Stimulated activated CD8-positive, alpha-beta memory T cell treated with anti-CD3 and anti-CD28 coated beads, Interleukin-12 subunit alpha, Interleukin-12 subunit beta, amount 100 ng/mL, for 4 hours (primary cell): ENCODE data around the gene ALMS1.
"Not testable (repeated sequence)": the region's sequence is repeated elsewhere in the genome, so short reads cannot be mapped to it uniquely, and the experiment has no call there.

Source experiments
- DNase-seq: peaks from one replicate; pipeline ENCODE4 v3.0.0-alpha.2; 2020; ENCODE audit warnings: low read depth

Gene ALMS1

DNA sequence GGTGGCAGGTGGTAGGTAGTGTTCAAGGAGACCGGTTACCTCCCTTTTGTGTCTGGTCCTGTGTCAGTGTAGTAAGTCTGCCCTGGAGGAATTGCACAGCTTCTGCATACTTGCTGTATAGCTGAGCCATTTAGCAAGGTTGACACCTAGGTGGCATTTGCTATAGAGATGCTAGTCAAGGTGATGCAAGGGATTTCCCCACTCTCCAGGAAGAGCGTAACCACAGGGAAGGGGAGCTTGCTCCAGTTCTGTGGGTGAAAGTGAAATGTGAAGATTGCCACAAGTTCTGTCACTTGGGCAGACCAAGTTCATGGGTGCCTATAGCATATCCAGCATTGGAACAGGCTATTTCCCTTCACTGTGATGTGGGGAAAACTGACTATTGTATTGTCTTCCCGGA is 228.5 kb downstream of the ALMS1 start:
- no peak for DNase-seq

DNA sequence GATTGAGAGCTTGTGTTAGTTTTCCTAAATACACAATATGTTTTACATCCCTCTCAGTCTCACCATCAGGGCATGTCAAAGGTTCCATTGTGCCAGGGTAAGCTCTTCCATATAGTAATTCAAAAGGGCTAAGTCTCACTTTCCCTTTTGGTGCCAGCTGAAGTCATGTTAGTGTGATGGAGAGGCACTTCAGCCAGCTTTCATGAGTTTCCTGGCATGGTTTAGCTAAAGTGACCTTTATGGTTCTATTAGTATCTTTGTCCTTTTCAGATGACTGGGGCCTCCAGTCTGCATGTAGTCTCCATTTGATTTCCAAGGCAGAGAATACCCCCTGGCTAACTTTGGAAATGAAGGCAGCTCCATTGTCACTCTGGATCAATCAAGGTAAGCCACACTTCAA is 229.4 kb downstream of the ALMS1 start:
- DNase-seq, result no peak

DNA sequence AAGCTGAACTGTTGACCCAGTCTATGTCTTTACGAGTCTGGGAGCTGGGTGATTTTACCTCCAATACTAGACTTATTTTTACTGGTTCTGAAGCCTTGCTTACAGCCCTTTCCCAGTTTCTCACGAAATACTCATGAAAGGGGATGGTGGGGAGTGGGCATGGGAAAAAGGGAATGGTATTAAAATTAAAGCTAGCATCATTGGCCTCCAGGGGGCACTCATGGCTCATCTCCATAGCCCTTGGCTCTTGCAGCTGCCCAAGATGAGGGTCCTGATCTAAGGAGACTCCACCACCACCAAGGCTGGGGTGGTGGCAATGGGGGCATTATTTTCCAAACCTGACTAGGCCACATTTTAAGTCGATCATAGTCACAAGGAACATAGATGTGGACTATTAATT is 234.3 kb downstream of the ALMS1 start:
- not testable (repeated sequence) for DNase-seq

DNA sequence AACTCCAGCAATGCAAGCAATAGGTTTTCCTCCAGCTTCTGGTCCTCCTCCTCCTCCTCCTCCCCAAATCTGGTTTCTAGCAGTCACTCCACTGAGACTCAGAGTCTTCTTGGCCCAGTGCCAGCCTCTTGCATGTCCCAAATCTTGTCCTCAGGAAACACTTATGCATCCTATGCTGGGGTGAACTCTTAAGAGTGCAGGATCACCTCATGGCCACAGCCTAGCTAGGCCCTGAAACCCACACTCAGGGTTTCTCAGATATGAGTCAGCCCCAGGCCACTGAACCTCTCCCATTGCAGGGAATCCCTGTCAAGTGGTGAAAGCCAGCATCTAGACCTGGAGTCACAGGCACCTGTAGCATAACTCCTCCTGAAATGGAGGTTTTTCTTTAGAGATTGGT is 238.4 kb downstream of the ALMS1 start:
- not testable (repeated sequence) for DNase-seq

DNA sequence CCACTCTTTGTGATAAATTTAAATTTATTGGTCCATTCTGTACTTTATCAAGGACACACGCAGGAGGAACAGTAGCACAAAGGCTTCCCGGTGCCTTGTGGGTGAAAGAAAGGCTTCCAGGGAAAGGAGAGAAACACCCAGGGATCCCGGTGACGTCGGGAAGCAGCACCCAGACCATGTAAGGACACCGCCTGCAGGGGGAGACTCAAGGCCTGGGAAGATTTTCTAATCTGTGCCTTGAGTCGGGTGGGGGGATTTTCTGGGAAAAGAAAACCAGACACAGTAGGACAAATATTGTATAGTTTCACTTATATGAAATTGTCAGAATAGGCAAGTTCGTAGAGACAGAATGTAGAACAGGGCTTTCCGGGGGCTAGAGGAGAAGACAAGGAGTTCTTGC is 239.0 kb downstream of the ALMS1 start:
- DNase-seq, result not testable (repeated sequence)

DNA sequence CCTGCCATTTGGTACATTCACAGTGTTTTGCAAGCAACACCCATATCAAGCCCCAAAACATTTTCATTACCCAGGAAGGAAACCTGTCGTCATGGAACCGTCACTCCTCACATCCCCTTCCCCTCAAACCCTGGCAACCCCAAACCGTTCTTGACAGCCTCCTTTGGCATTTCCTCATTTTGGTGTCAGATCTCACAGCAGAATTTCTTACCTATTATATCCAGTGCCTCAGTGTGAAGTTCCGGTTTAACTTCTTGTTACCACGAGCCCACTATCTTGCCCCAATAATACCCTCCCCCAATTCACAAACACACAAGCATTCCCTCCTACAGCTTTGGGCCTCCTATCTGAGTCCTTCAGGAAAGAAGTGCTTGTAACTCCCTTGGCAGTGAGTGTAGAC is 240.6 kb downstream of the ALMS1 start:
- not testable (repeated sequence) for DNase-seq

- not testable (repeated sequence) for DNase-seq
These were observed 242.9 kb downstream of the ALMS1 start for GRCh38 chr2:73628493-73628892.

DNA sequence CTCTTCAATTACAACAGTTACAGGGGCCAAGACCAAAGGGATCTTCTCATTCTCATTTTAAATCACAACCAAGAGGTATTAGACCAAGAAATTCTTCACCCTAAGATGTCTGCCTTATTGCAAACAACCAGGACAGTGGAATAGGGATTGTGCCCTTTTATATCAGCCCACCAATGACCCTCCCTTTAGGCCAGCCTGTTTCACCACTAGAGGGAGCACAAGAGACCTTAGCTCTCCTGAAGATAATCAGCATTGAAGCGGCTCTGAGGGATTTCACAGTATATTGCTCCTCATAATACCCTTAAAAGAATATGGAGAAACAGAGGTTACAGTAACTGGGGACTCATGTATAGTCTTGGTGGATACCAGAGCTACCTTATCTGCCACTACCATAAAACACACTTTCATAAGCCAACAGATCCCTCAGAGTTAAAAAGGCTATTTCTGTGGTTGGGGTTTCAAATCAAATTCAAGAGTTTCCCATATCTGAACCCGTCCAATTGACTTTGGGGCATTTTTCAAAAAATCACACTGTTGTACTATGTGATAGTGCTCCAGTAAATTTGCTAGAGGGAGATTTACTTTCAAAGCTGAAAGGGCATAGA is 245.1 kb downstream of the ALMS1 start:
- DNase-seq, result not testable (repeated sequence)

GRCh38 chr2:73636977-73637376 is 251.3 kb downstream of the ALMS1 start:
- DNase-seq, result not testable (repeated sequence)

- DNase-seq, result no peak
These were observed 252.8 kb downstream of the ALMS1 start for GRCh38 chr2:73638429-73638828.

- DNase-seq, result no peak
These were observed 254.9 kb downstream of the ALMS1 start for GRCh38 chr2:73640511-73640911.

DNA sequence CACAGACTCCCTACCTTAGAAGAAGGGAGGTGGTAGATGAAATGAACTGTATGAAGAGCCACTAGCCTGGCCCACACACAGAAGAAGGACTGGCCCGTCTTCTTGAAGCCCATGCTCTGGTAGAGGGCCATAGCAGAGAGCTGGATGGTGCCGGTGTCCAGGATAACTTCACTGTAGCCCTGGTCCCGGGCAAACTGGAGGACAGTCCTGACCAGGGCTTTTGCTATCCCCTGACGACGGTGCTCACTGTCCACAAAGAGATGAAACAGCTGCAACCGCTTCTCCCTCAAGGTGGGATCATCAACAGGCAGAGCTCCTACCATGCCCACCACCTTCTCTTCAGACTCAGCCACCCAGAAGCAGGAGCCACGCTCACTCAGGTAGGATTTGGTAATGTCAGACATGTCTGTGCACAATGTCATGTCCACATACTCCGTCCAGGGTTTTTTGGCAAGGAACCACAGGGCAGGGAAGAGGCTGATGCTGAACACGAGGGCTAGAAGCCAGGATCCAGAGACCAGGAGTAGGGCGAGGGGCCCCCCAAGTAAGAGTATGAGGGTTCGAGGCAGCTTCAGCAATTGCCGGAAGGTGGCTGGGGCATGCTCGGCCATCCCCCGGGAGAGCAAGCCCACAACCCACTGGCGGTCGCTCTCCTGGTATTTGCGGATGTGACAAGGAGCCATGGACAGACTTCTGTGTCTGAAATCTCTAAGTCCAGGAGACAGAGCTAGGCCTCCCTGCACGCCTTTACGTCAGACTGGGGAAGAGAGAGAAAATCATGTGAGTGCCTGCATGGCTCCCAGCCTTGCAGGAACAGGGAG is 255.5 kb downstream of the ALMS1 start:
- no peak for DNase-seq

GRCh38 chr2:73641767-73642062 is 256.1 kb downstream of the ALMS1 start:
- DNase-seq, result no peak

DNA sequence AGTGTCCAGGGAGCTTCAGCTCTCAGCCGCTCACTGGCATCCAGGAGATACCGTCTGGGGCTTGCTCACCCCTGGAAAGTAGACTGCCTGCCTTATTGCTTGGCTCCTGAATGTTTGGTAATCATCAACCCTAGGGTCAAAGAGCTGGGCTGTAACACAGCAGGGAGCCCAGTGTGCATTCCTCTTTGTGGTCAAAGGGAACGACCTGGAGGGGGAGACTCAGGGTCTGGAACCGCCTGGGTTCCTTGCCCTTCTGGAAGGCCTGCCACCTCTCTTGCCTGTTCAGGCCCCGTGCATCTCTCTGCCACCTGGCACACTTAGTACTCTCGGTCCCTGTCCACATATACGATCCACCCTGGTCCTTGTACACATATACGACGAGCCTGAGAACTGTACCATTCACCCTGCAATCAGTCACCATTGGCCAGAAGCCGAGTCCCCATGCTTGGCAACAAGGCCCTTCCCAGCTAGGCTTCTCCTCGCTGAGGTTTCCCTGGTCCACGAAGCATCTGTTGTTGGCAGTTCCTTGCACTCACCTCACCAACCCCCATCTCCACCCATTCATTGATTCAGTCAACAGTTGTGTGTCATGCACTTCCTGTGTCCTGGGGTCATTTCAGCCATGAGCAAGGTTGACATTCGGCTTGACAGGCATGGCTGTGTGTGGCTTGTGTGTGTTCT is 256.8 kb downstream of the ALMS1 start, which contains the start of gene NAT8:
TSS of gene NAT8 (minus strand) at position 85 of the 681 bp plus-strand sequence. CDS start 794 bp downstream, outside the sequence.
- DNase-seq, result no peak

DNA sequence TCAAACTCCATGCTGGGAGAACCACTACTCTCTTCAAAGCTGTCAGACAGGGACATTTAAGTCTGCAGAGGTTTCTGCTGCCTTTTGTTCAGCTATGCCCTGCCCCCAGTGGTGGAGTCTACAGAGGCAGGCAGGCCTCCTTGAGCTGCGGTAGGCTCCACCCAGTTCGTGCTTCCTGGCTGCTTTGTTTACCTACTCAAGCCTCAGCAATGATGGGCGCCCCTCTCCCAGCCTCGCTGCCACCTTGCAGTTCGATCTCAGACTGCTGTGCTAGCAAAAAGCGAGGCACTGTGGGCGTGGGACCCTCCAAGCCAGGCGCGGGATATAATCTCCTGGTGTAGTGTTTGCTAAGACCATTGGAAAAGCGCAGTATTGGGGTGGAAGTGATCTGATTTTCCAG is 262.1 kb downstream of the ALMS1 start:
- not testable (repeated sequence) for DNase-seq

GRCh38 chr2:73651591-73652230 is 266.1 kb downstream of the ALMS1 start:
- no peak for DNase-seq

DNA sequence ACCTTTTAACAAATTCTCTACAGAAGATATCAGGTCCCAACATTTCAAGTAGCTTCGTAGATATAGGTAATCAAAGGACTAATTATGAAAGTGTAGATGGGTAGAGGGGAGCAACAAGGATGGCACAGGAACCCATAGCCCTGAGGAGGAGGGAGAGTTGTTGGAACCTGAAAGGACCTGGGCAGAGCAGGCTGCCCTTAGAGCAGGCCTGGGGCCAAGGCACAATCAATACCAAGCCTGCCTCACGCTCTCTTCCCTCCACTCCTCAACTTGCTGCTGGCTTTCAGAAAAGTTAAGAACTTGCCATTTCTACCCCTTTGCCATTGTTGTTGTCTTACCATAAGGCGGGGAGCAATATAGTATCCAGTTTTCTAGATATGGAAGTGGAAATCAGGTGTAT is 266.7 kb downstream of the ALMS1 start:
- no peak for DNase-seq

GRCh38 chr2:73654175-73654574 is 268.5 kb downstream of the ALMS1 start:
- DNase-seq, result no peak
